HG03066 (cell line): ENCODE data around the gene TCN1.

ENCODE experiments used
- ATAC-seq: cut with Tn5 transposase; IDR thresholded peaks from one replicate; pipeline ENCODE4 v1.9.1; 2021; ENCODE audit warnings: low read depth; ENCODE audit not compliant: unreplicated experiment

The TCN1 gene

GRCh38 chr11:59810911-59811259 lies 55.4 kb downstream of the TCN1 start:
- no peak for ATAC-seq

GRCh38 chr11:59810189-59810910 lies 55.9 kb downstream of the TCN1 start, which contains the start of gene MRPL16:
Gene MRPL16, minus strand, starts transcription at chr11:59810778. Its CDS starts 120 bp downstream, at chr11:59810658.
- ATAC-seq = peak; percentile 96

- no peak for ATAC-seq
Observed at GRCh38 chr11:59807047-59807610, 59.2 kb downstream of the TCN1 start.

- no peak for ATAC-seq
Observed at GRCh38 chr11:59804061-59804460, 62.2 kb downstream of the TCN1 start.
